Endothelial cell (in vitro differentiated cells): ENCODE data around the gene CTDSPL. TPM values are rescaled to one million over a fixed set of nuclear protein-coding genes. Genes with fewer than 3 reads are reported as not detected.
"Not testable (repeated sequence)": the region's sequence is repeated elsewhere in the genome, so short reads cannot be mapped to it uniquely, and the experiment has no call there.

Experiments used
- DNase-seq: peaks from one replicate; pipeline ENCODE4 v3.0.0; 2021; ENCODE audit warnings: low spot score
- H3K27ac Mint-ChIP-seq: one replicate; pipeline ENCODE4 v1.8.0; 2021; ENCODE audit warnings: mixed read lengths, inconsistent platforms; ENCODE audit not compliant: unreplicated experiment
- H3K27me3 Mint-ChIP-seq: one replicate; pipeline ENCODE4 v1.8.0; 2021; ENCODE audit warnings: mild to moderate bottlenecking, moderate library complexity, mixed read lengths, inconsistent platforms; ENCODE audit not compliant: unreplicated experiment
- H3K36me3 Mint-ChIP-seq: one replicate; pipeline ENCODE4 v1.8.0; 2021; ENCODE audit warnings: mild to moderate bottlenecking, low read depth, mixed read lengths, inconsistent platforms; ENCODE audit not compliant: unreplicated experiment
- H3K4me1 Mint-ChIP-seq: one replicate; pipeline ENCODE4 v1.8.0; 2021; ENCODE audit warnings: mild to moderate bottlenecking, mixed read lengths, inconsistent platforms; ENCODE audit not compliant: unreplicated experiment
- H3K4me3 Mint-ChIP-seq: one replicate; pipeline ENCODE4 v1.8.0; 2021; ENCODE audit warnings: mild to moderate bottlenecking, mixed read lengths, inconsistent platforms; ENCODE audit not compliant: unreplicated experiment
- H3K9me3 Mint-ChIP-seq: one replicate; pipeline ENCODE4 v1.8.0; 2021; ENCODE audit warnings: mixed read lengths, inconsistent platforms; ENCODE audit not compliant: unreplicated experiment
- CTCF ChIP-seq: fragments of 200-600 bp; sonication (generic); IDR thresholded peaks from one replicate; pipeline ENCODE4 v1.5.0; 2021; ENCODE audit warnings: antibody characterized with exemption; ENCODE audit not compliant: unreplicated experiment
- long read RNA-seq: library from polyadenylated mRNA; unstranded; transcript quantifications from one replicate; pipeline ENCODE4 v2.0.0, GENCODE V29; 2020; ENCODE audit not compliant: unreplicated experiment
- total RNA-seq: library from RNA; stranded (reverse); fragmentation: NEBNext Ultra II Directional; extraction: Animal tissue kit (Norgen Biotek cat#: 25700); gene quantifications from one replicate; pipeline ENCODE4 v1.2.1, GENCODE V29; 2021; ENCODE audit not compliant: unreplicated experiment

CTDSPL gene
- 71.4 TPM for total RNA-seq
- long read RNA-seq, full-length matches to known transcripts = 4 of 8 reads
- long read RNA-seq, partial matches to known transcripts = 0 of 8 reads
- long read RNA-seq, other reads (novel, unspliced or antisense) = 4 of 8 reads

- Mint-ChIP-seq H3K4me3 (peak within 1 kb of the TSS; percentile 100), H3K27me3 (peaks cover 18% of the 10 kb centered on the region), H3K36me3 (peaks cover 10% of the 10 kb centered on the region), H3K4me1 (peaks cover 33% of the 10 kb centered on the region), H3K27ac (peak within 1 kb of the TSS; percentile 74), H3K9me3 (no peaks in the 10 kb centered on the region)
- TF ChIP-seq CTCF = no peak
- DNase-seq = peak; percentile 28
Measured at GRCh38 chr3:37861620-37862041, at the start of gene CTDSPL. Gene CTDSPL, plus strand, starts transcription at chr3:37861880. Its CDS starts 320 bp downstream, at chr3:37862200.

- peaks cover 5% of the 10 kb centered on the region for H3K4me1 Mint-ChIP-seq
- no peak for DNase-seq
- no peak overlapping the region for H3K4me3 Mint-ChIP-seq
- no peak for TF ChIP-seq CTCF
- no peaks in the 10 kb centered on the region for H3K9me3 Mint-ChIP-seq
- H3K27me3 Mint-ChIP-seq = peaks cover 14% of the 10 kb centered on the region
- peaks cover 52% of the 10 kb centered on the region for H3K36me3 Mint-ChIP-seq
- H3K27ac Mint-ChIP-seq = no peak overlapping the region
Measured at GRCh38 chr3:37812499-37812896, 49.2 kb upstream of the CTDSPL start.

- H3K27me3 Mint-ChIP-seq = peaks cover 12% of the 10 kb centered on the region
- peaks cover 48% of the 10 kb centered on the region for H3K36me3 Mint-ChIP-seq
- H3K4me3 Mint-ChIP-seq = no peak overlapping the region
- H3K9me3 Mint-ChIP-seq = no peaks in the 10 kb centered on the region
- TF ChIP-seq CTCF = no peak
- DNase-seq = no peak
- H3K27ac Mint-ChIP-seq = no peak overlapping the region
- peaks cover 10% of the 10 kb centered on the region for H3K4me1 Mint-ChIP-seq
Measured at GRCh38 chr3:37813403-37813802, 48.3 kb upstream of the CTDSPL start.

- Mint-ChIP-seq H3K4me3 (peak overlapping the region; percentile 43), H3K9me3 (no peaks in the 10 kb centered on the region)
- no peak for DNase-seq
Measured at GRCh38 chr3:37814547-37814946, 47.1 kb upstream of the CTDSPL start.

GRCh38 chr3:37815156-37815555, 46.5 kb upstream of the CTDSPL start:
- DNase-seq, H3K27me3 Mint-ChIP-seq, H3K27ac Mint-ChIP-seq, H3K4me3 Mint-ChIP-seq, H3K9me3 Mint-ChIP-seq: not testable (repeated sequence)
- H3K4me1 Mint-ChIP-seq = peaks cover 18% of the 10 kb centered on the region
- peaks cover 50% of the 10 kb centered on the region for H3K36me3 Mint-ChIP-seq

More at GRCh38 chr3:37814547-37814946, 47.1 kb upstream of the CTDSPL start:
- H3K27me3 Mint-ChIP-seq = peaks cover 5% of the 10 kb centered on the region
- H3K36me3 Mint-ChIP-seq = peaks cover 49% of the 10 kb centered on the region
- peaks cover 14% of the 10 kb centered on the region for H3K4me1 Mint-ChIP-seq
- peak; percentile 48 for TF ChIP-seq CTCF
- H3K27ac Mint-ChIP-seq = no peak overlapping the region
